Chondrocyte (in vitro differentiated cells): ENCODE data around the gene UTP3. TPM values are rescaled to one million over a fixed set of nuclear protein-coding genes. Genes with fewer than 3 reads are reported as not detected.

Experiments
- DNase-seq: peaks from one replicate; pipeline ENCODE4 v3.0.0; 2021; ENCODE audit warnings: mixed read lengths, low spot score
- H3K27ac Mint-ChIP-seq: one replicate; pipeline ENCODE4 v1.8.0; 2021; ENCODE audit warnings: mild to moderate bottlenecking, moderate library complexity, mixed read lengths; ENCODE audit not compliant: unreplicated experiment
- H3K27me3 Mint-ChIP-seq: 2 replicates; pipeline ENCODE4 v1.8.0; 2021; ENCODE audit warnings: low read depth, mixed read lengths
- H3K36me3 Mint-ChIP-seq: 2 replicates; pipeline ENCODE4 v1.8.0; 2021; ENCODE audit warnings: low read depth, mixed read lengths
- H3K4me1 Mint-ChIP-seq: 2 replicates; pipeline ENCODE4 v1.8.0; 2021; ENCODE audit warnings: low read depth, mild to moderate bottlenecking, mixed read lengths
- H3K4me3 Mint-ChIP-seq: one replicate; pipeline ENCODE4 v1.8.0; 2021; ENCODE audit warnings: mild to moderate bottlenecking, moderate library complexity, mixed read lengths; ENCODE audit not compliant: unreplicated experiment
- H3K9me3 Mint-ChIP-seq: 2 replicates; pipeline ENCODE4 v1.8.0; 2021; ENCODE audit warnings: low read depth, mixed read lengths
- total RNA-seq: library from RNA; stranded (reverse); gene quantifications from 3 replicates; pipeline ENCODE4 v1.2.1, GENCODE V29; 2021
- TF ChIP-seq, protein P1 (sequence below): fragments of 200-600 bp; sonication (generic); IDR thresholded peaks from 2 replicates; pipeline ENCODE4 v1.5.0; 2021; ENCODE audit warnings: antibody characterized with exemption, mild to moderate bottlenecking, moderate library complexity

The UTP3 gene
- total RNA-seq, 1 donor from 2014 or later, result 25.7 TPM

DNA sequence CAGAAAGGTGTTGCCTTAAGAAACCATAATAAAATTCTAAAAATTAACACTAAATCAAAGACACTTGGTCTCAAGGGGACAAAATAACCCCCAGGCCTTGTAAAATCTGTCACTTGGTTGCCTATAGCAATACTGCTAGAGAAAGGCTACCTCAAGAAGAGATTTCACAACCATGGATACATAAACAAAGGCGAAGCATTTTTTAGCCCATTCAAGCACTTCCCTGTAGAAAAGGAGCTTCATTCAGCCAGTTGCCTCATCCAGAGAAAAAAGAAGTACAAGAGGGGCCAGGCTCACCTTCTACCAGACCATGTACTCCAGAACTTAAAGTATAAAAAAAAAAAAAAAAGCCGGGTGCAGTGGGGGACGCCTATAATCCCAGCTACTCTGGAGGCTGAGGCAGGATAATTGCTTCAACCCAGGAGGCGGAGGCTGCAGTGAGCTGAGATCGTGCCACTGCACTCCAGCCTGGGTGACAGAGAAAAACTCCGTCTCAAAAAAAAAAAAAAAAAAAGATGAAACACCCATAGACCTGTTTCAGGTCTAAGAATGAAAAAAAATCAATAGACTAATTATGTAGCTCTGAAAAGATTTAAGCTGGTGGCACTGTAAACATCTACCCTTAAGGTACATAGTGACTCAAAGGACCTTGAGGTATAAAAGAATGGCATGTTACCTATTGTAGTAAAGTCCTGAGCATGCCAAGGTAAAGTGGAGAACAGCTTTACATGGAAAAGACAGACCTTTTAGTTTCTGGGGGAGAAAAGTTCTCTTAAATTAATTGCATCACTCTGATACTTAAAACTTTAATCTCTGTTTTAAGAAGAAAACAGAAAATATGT, 51.4 kb downstream of the UTP3 start:
- Mint-ChIP-seq H3K4me3 (no peak overlapping the region), H3K27me3 (no peaks in the 10 kb centered on the region), H3K27ac (no peak overlapping the region), H3K9me3 (no peaks in the 10 kb centered on the region), H3K4me1 (peaks cover 42% of the 10 kb centered on the region), H3K36me3 (no peaks in the 10 kb centered on the region)
- no peak for DNase-seq
- TF ChIP-seq, protein P1, sequence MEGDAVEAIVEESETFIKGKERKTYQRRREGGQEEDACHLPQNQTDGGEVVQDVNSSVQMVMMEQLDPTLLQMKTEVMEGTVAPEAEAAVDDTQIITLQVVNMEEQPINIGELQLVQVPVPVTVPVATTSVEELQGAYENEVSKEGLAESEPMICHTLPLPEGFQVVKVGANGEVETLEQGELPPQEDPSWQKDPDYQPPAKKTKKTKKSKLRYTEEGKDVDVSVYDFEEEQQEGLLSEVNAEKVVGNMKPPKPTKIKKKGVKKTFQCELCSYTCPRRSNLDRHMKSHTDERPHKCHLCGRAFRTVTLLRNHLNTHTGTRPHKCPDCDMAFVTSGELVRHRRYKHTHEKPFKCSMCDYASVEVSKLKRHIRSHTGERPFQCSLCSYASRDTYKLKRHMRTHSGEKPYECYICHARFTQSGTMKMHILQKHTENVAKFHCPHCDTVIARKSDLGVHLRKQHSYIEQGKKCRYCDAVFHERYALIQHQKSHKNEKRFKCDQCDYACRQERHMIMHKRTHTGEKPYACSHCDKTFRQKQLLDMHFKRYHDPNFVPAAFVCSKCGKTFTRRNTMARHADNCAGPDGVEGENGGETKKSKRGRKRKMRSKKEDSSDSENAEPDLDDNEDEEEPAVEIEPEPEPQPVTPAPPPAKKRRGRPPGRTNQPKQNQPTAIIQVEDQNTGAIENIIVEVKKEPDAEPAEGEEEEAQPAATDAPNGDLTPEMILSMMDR, result no peak

Other genes with a start within 250 kb of the UTP3 start
- gene MUC7, start 216.3 kb upstream of the UTP3 start, total RNA-seq, result not detected in 3 replicates
- gene AMTN, start 170.0 kb upstream of the UTP3 start, total RNA-seq, result not detected in 3 replicates
- gene AMBN, start 96.3 kb upstream of the UTP3 start, total RNA-seq, result not detected in 3 replicates
- not detected in 3 replicates for gene ENAM, start 59.8 kb upstream of the UTP3 start, total RNA-seq
- gene JCHAIN, start 22.0 kb upstream of the UTP3 start, total RNA-seq, result not detected in 3 replicates
- gene RUFY3, start 33.4 kb downstream of the UTP3 start, total RNA-seq, result 36.3 to 65.4 TPM (median 39.3 TPM) in 3 replicates
- gene GRSF1, start 151.4 kb downstream of the UTP3 start, total RNA-seq, result 79.5 to 84.6 TPM (median 83.4 TPM) in 3 replicates
- 23.3 to 28.8 TPM (median 27.0 TPM) in 3 replicates for gene MOB1B, start 213.8 kb downstream of the UTP3 start, total RNA-seq